A549 (cell line): Measurements from ENCODE around the gene CA10. TPM values are rescaled to one million over a fixed set of nuclear protein-coding genes. Genes with fewer than 3 reads are reported as not detected.

Experiments used
- ATAC-seq, 2 experiments: fragments of 200-7000 bp in 1 of 2; fragments of >200 bp in 1 of 2; cut with Nextera tagmentation in 1 of 2; cut with Tn5 transposase in 1 of 2; 3 replicates each; pipeline versions ENCODE4 v1.8.0 to v1.9.1; 2018 to 2020; ENCODE audit warnings: mild to moderate bottlenecking in 1 of 2, moderate library complexity in 1 of 2
- CTCF ChIA-PET: fragments of 300-600 bp; sonication (Branson Sonifier 250); formaldehyde crosslinking; extraction: SDS; loops from one replicate; lab custom pipeline; 2021; ENCODE audit warnings: antibody characterized with exemption, inconsistent platforms; lab: Yijun Ruan, JAX
- POLR2A ChIA-PET: fragments of 350-600 bp; formaldehyde crosslinking; extraction: SDS; loops from one replicate; lab custom pipeline; 2021; ENCODE audit warnings: antibody characterized with exemption, inconsistent platforms; lab: Yijun Ruan, JAX
- DNase-seq, 2 experiments: peaks; one replicate each; pipeline versions ENCODE4 v3.0.0 to v3.0.0-alpha.2; 2011 to 2016; ENCODE audit warnings: low read depth in 1 of 2, low spot score in 1 of 2
- FAIRE-seq: peaks from 2 replicates; lab custom pipeline; 2011; peaks lifted over from hg19 to GRCh38; lab: Jason Lieb, UNC
- H3K27ac ChIP-seq, 2 experiments: fragments of >200 bp; sonication (Bioruptor Twin); formaldehyde crosslinking; 3 replicates each; pipeline ENCODE4 v1.5.1; 2016 to 2017
- H3K4me1 ChIP-seq: fragments of >200 bp; sonication (Bioruptor Twin); formaldehyde crosslinking; 3 replicates; pipeline ENCODE4 v1.6.1; 2016
- H3K4me2 ChIP-seq: fragments of >200 bp; sonication (Bioruptor Twin); formaldehyde crosslinking; 3 replicates; pipeline ENCODE4 v1.6.1; 2016
- H3K4me3 ChIP-seq: fragments of >200 bp; sonication (Bioruptor Twin); formaldehyde crosslinking; 3 replicates; pipeline ENCODE4 v1.5.1; 2016
- H3K9me3 ChIP-seq: fragments of >200 bp; sonication (Bioruptor Twin); formaldehyde crosslinking; 3 replicates; pipeline ENCODE4 v1.6.1; 2016
- ATOH8 ChIP-seq: fragments of 250-450 bp; sonication (Bioruptor Pico); IDR thresholded peaks from 2 replicates; pipeline ENCODE4 v1.5.0; 2020; ENCODE audit warnings: low read depth, mild to moderate bottlenecking, moderate library complexity
- BCL3 ChIP-seq: fragments of >200 bp; sonication (Bioruptor Twin); formaldehyde crosslinking; IDR thresholded peaks from 3 replicates; pipeline ENCODE4 v1.6.1; 2016
- CHD2 ChIP-seq: fragments of 150-350 bp; IDR thresholded peaks from 2 replicates; pipeline ENCODE4 v1.6.1; 2014; ENCODE audit warnings: low read length; ENCODE audit not compliant: partially characterized antibody
- CHD4 ChIP-seq: fragments of 200-600 bp; sonication (generic); IDR thresholded peaks from 2 replicates; pipeline ENCODE4 v1.6.1; 2016; ENCODE audit warnings: antibody characterized with exemption, mild to moderate bottlenecking, borderline replicate concordance
- EP300 ChIP-seq, 2 experiments: fragments of >200 bp; sonication (Bioruptor Twin); formaldehyde crosslinking; IDR thresholded peaks; 2 replicates in 1 of 2; 3 replicates in 1 of 2; pipeline ENCODE4 v1.6.1; 2016 to 2017
- HEYL ChIP-seq: fragments of 250-450 bp; sonication (Bioruptor Pico); IDR thresholded peaks from 2 replicates; pipeline ENCODE4 v1.8.0; 2021; ENCODE audit warnings: mild to moderate bottlenecking, moderate library complexity
- HOXB13 ChIP-seq: fragments of 250-450 bp; sonication (Bioruptor Pico); IDR thresholded peaks from 2 replicates; pipeline ENCODE4 v1.5.0; 2020; ENCODE audit warnings: low read depth, mild to moderate bottlenecking, moderate library complexity
- JUN ChIP-seq, 2 experiments: fragments of >200 bp; sonication (Bioruptor Twin); formaldehyde crosslinking; IDR thresholded peaks; 2 replicates in 1 of 2; 3 replicates in 1 of 2; pipeline ENCODE4 v1.6.1; 2016 to 2017
- JUNB ChIP-seq: fragments of >200 bp; sonication (Bioruptor Twin); formaldehyde crosslinking; IDR thresholded peaks from 2 replicates; pipeline ENCODE4 v1.6.1; 2016
- MAZ ChIP-seq: fragments of 150-350 bp; IDR thresholded peaks from 2 replicates; pipeline ENCODE4 v1.6.1; 2014; ENCODE audit warnings: antibody characterized with exemption, low read depth, low read length, borderline replicate concordance
- NFE2L2 ChIP-seq: fragments of 150-350 bp; conservative IDR thresholded peaks from 2 replicates; pipeline ENCODE4 v1.6.1; 2014; ENCODE audit warnings: low read length
- NR3C1 ChIP-seq: fragments of >200 bp; sonication (Bioruptor Twin); formaldehyde crosslinking; IDR thresholded peaks from 3 replicates; pipeline ENCODE4 v1.6.1; 2017
- RARB ChIP-seq: fragments of 250-450 bp; sonication (Bioruptor Pico); IDR thresholded peaks from 2 replicates; pipeline ENCODE4 v1.8.0; 2021; ENCODE audit warnings: mild to moderate bottlenecking, moderate library complexity
- RCOR1 ChIP-seq: fragments of 150-350 bp; IDR thresholded peaks from 2 replicates; pipeline ENCODE4 v1.6.1; 2014; ENCODE audit warnings: antibody characterized with exemption, low read length, low read depth
- RFX5 ChIP-seq: fragments of 450-650 bp; IDR thresholded peaks from 2 replicates; pipeline ENCODE4 v1.7.1; 2014; ENCODE audit warnings: antibody characterized with exemption, mild to moderate bottlenecking, moderate library complexity
- SMC3 ChIP-seq: fragments of >200 bp; sonication (Bioruptor Twin); formaldehyde crosslinking; IDR thresholded peaks from 3 replicates; pipeline ENCODE4 v1.6.1; 2018; ENCODE audit warnings: inconsistent platforms
- USF2 ChIP-seq: fragments of 450-650 bp; IDR thresholded peaks from 2 replicates; pipeline ENCODE4 v1.6.1; 2014; ENCODE audit warnings: antibody characterized with exemption
- ZC3H11A ChIP-seq: fragments of 450-650 bp; IDR thresholded peaks from 2 replicates; pipeline ENCODE4 v1.6.1; 2014; ENCODE audit warnings: antibody characterized with exemption, mild to moderate bottlenecking
- ZSCAN20 ChIP-seq: fragments of 250-450 bp; sonication (Bioruptor Pico); IDR thresholded peaks from 2 replicates; pipeline ENCODE4 v1.8.0; 2022; ENCODE audit warnings: mild to moderate bottlenecking, moderate library complexity
- WGBS: methylation state at CpG from one replicate; pipeline ENCODE4 v1.1.6; 2017; ENCODE audit errors: missing lambda C conversion rate; 5-methylcytosine and 5-hydroxymethylcytosine counted together
- polyA plus RNA-seq, 4 experiments: library from polyadenylated mRNA; depleted of rRNA in 3 of 4; stranded (reverse); fragments of >200 nt; fragmentation: RNase III in 1 of 4; extraction: RNeasy Plus Mini Kit Qiagen cat#74134 plus additional on column Dnase treatment in 1 of 4; gene quantifications; 2 replicates in 3 of 4; 3 replicates in 1 of 4; pipeline ENCODE4 v1.2.3, GENCODE V29; 2011 to 2017

CA10 gene
- polyA plus RNA-seq, 2 of the 4 experiments (the other 2 are of a cell fraction) = not detected

GRCh38 chr17:51710634-51710979, 447.9 kb downstream of the CA10 start (continued):
- no peak for TF ChIP-seq MAZ

- ATAC-seq = no peak
- POLR2A ChIA-PET = no interaction called here
- CTCF ChIA-PET = interaction anchor here (1.0 to 1.3 kb wide), 3 partner anchors 125 to 249 kb away, joined by 3 read pairs; no protein-coding TSS in a partner anchor
- Histone ChIP-seq H3K4me3 (no peak overlapping the region), H3K4me1 (no peaks in the 10 kb centered on the region), H3K9me3 (no peaks in the 10 kb centered on the region), H3K4me2 (no peak overlapping the region), H3K27ac (no peak overlapping the region)
- FAIRE-seq = no peak
- TF ChIP-seq NFE2L2 (no peak), RFX5 (no peak), CHD4 (no peak), JUN (IDR thresholded peaks at IDR 0.05) (no peak)
- DNase-seq = no peak
- WGBS = 6% methylated on average over 7 of the region's 7 CpGs
Measured at GRCh38 chr17:51709694-51710633, 448.6 kb downstream of the CA10 start.

GRCh38 chr17:51707216-51707615, 451.3 kb downstream of the CA10 start:
- CTCF ChIA-PET = no interaction called here
- POLR2A ChIA-PET = no interaction called here
- Histone ChIP-seq H3K4me2 (no peak overlapping the region), H3K27ac (no peak overlapping the region), H3K9me3 (no peaks in the 10 kb centered on the region), H3K4me3 (no peak overlapping the region), H3K4me1 (no peaks in the 10 kb centered on the region)
- no peak for TF ChIP-seq USF2
- no peak for TF ChIP-seq CHD2
- no peak for TF ChIP-seq JUNB
- TF ChIP-seq RARB (CRISPR knock-in tag) = no peak
- TF ChIP-seq JUN (IDR thresholded peaks at IDR 0.05) = no peak
- TF ChIP-seq RCOR1 = no peak
- no peak for TF ChIP-seq ATOH8
- FAIRE-seq (no peak), DNase-seq (no peak), ATAC-seq (no peak)
- 5% methylated on average over 2 of the region's 2 CpGs for WGBS

- ChIA-PET POLR2A (no interaction called here), CTCF (interaction anchor here (1.0 kb wide), 1 partner anchor 334 kb away, joined by 3 read pairs; no protein-coding TSS in a partner anchor)
- DNase-seq (no peak), FAIRE-seq (no peak), ATAC-seq (no peak)
- Histone ChIP-seq H3K4me3 (no peak overlapping the region), H3K27ac (no peak overlapping the region), H3K9me3 (no peaks in the 10 kb centered on the region), H3K4me1 (no peaks in the 10 kb centered on the region), H3K4me2 (no peak overlapping the region)
- WGBS = 4% methylated on average over 1 of the region's 1 CpG
- TF ChIP-seq BCL3 (no peak), NR3C1 (no peak), RARB (CRISPR knock-in tag) (no peak), EP300 (IDR thresholded peaks at IDR 0.05) (no peak), HOXB13 (CRISPR knock-in tag) (no peak), ZSCAN20 (CRISPR knock-in tag) (no peak), SMC3 (no peak), ZC3H11A (no peak), HEYL (CRISPR knock-in tag) (no peak)
Measured at GRCh38 chr17:51706093-51706492, 452.4 kb downstream of the CA10 start.
